ENCODE results near the gene GLCCI1. TPM values are rescaled to one million over a fixed set of nuclear protein-coding genes. Genes with fewer than 3 reads are reported as not detected.

Gene GLCCI1
- total RNA-seq, 1 donor from 2014 or later: 0.21 TPM

DNA sequence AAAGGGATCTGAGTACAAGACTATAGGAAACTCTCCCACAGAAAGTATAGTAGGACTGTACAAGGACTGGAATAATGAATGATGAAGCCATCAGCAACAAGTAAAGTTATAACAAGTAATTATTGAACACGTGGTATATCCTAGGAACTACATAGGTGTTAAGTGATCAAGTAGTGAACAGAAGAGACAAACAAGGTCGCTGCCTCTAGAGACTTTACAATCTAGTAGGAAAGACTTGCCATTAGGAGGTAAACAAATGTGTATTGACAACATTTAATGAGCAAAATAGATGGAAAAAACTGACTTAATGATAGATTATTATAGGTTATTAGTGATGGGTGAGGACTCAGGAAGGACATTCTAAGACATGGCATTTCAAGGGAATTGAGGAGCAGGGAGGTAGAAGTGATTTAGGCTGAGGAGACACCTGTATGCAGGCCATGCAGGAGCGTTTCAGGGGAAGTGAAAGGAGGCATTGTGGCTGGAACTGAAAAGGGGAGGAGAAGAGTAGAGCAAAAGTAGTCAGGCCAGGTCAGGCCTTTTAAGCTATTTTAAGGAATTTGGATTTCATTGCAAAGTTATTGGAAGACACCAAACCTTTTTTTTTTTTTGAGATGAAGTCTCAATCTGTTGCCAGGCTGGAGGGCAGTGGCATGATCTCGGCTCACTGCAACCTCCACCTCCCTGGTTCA is 8.5 kb upstream of the GLCCI1 start:
- no peak for DNase-seq (ENCODE audit: low spot score in 2 of 2)
- TF ChIP-seq, protein P1, sequence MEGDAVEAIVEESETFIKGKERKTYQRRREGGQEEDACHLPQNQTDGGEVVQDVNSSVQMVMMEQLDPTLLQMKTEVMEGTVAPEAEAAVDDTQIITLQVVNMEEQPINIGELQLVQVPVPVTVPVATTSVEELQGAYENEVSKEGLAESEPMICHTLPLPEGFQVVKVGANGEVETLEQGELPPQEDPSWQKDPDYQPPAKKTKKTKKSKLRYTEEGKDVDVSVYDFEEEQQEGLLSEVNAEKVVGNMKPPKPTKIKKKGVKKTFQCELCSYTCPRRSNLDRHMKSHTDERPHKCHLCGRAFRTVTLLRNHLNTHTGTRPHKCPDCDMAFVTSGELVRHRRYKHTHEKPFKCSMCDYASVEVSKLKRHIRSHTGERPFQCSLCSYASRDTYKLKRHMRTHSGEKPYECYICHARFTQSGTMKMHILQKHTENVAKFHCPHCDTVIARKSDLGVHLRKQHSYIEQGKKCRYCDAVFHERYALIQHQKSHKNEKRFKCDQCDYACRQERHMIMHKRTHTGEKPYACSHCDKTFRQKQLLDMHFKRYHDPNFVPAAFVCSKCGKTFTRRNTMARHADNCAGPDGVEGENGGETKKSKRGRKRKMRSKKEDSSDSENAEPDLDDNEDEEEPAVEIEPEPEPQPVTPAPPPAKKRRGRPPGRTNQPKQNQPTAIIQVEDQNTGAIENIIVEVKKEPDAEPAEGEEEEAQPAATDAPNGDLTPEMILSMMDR (IDR thresholded peaks at IDR 0.05): no peak
- intact Hi-C loops (cut with DNase I): no loop called here
- no peaks in the 10 kb centered on the region for H3K4me1 ChIP-seq
- H3K27me3 ChIP-seq: no peaks in the 10 kb centered on the region
- H3K36me3 ChIP-seq: no peaks in the 10 kb centered on the region
- H3K9me3 ChIP-seq: no peaks in the 10 kb centered on the region
- no peak overlapping the region for H3K4me3 ChIP-seq
- no peak overlapping the region for H3K27ac ChIP-seq

GRCh38 chr7:7962851-7963250 is 5.7 kb upstream of the GLCCI1 start:
- intact Hi-C loops (cut with DNase I): no loop called here

GRCh38 chr7:7964250-7964649 is 4.3 kb upstream of the GLCCI1 start:
- no peak overlapping the region for H3K4me3 ChIP-seq
- TF ChIP-seq, protein P1 (IDR thresholded peaks at IDR 0.05): no peak
- intact Hi-C loops (cut with DNase I): no loop called here
- H3K36me3 ChIP-seq: no peaks in the 10 kb centered on the region
- peaks cover 0 to 5% of the 10 kb centered on the region in 2 donors for H3K4me1 ChIP-seq
- DNase-seq (ENCODE audit: low spot score in 2 of 2): no peak
- no peaks in the 10 kb centered on the region for H3K9me3 ChIP-seq
- H3K27ac ChIP-seq: no peak overlapping the region
- H3K27me3 ChIP-seq: no peaks in the 10 kb centered on the region

More at GRCh38 chr7:7962851-7963250, 5.7 kb upstream of the GLCCI1 start:
- TF ChIP-seq, protein P1 (IDR thresholded peaks at IDR 0.05): no peak
- H3K27ac ChIP-seq: no peak overlapping the region
- no peaks in the 10 kb centered on the region for H3K27me3 ChIP-seq
- no peak for DNase-seq (ENCODE audit: low spot score in 2 of 2)
- H3K9me3 ChIP-seq: no peaks in the 10 kb centered on the region
- no peak overlapping the region for H3K4me3 ChIP-seq
- H3K36me3 ChIP-seq: no peaks in the 10 kb centered on the region
- peaks cover 0 to 2% of the 10 kb centered on the region in 2 donors for H3K4me1 ChIP-seq

DNA sequence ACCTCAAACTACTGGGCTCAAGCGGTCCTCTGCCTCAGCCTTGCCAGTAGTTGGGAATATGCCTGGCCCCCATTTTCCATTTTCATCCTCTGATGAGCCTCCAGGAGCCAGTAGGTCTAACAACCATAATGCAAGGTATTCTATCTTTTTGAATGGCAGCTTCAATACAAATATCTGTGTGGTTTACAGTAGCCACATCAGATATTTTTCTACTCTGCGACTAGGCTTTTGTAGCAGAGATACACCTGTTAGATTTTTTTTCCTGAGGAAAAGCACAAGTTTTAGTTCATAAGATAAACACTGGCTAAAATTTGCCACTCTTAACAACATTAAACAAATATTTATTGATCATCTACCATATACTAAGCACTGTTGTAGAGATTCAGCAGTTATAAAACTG is 3.9 kb upstream of the GLCCI1 start:
- no peaks in the 10 kb centered on the region for H3K9me3 ChIP-seq
- no peak overlapping the region for H3K27ac ChIP-seq
- no peaks in the 10 kb centered on the region for H3K36me3 ChIP-seq
- DNase-seq (ENCODE audit: low spot score in 2 of 2): no peak
- H3K27me3 ChIP-seq: no peaks in the 10 kb centered on the region
- H3K4me1 ChIP-seq: peaks cover 0 to 5% of the 10 kb centered on the region in 2 donors
- TF ChIP-seq, protein P1 (IDR thresholded peaks at IDR 0.05): no peak
- no peak overlapping the region for H3K4me3 ChIP-seq
- intact Hi-C loops (cut with DNase I): loop anchor here (5.0 kb wide), 1 partner anchor 103 kb away; no protein-coding TSS in a partner anchor

GRCh38 chr7:7965301-7965700 is 3.3 kb upstream of the GLCCI1 start:
- H3K9me3 ChIP-seq: no peaks in the 10 kb centered on the region
- peaks cover 0 to 5% of the 10 kb centered on the region in 2 donors for H3K4me1 ChIP-seq
- H3K27me3 ChIP-seq: no peaks in the 10 kb centered on the region
- no peaks in the 10 kb centered on the region for H3K36me3 ChIP-seq
- TF ChIP-seq, protein P1 (IDR thresholded peaks at IDR 0.05): no peak
- H3K27ac ChIP-seq: no peak overlapping the region
- no peak for DNase-seq (ENCODE audit: low spot score in 2 of 2)
- intact Hi-C loops (cut with DNase I): loop anchor here (5.0 kb wide), 1 partner anchor 102 kb away; no protein-coding TSS in a partner anchor
- no peak overlapping the region for H3K4me3 ChIP-seq

All from ascending aorta (tissue), 2 donors.